GM21528 (cell line): Measurements from ENCODE around the gene PRKG1.
"Not testable (repeated sequence)": the region's sequence is repeated elsewhere in the genome, so short reads cannot be mapped to it uniquely, and the experiment has no call there.

Experiments
- ATAC-seq: cut with Tn5 transposase; IDR thresholded peaks from one replicate; pipeline ENCODE4 v1.9.1; 2021; ENCODE audit warnings: mild to moderate bottlenecking, moderate library complexity; ENCODE audit not compliant: unreplicated experiment, low FRiP score

Gene PRKG1

DNA sequence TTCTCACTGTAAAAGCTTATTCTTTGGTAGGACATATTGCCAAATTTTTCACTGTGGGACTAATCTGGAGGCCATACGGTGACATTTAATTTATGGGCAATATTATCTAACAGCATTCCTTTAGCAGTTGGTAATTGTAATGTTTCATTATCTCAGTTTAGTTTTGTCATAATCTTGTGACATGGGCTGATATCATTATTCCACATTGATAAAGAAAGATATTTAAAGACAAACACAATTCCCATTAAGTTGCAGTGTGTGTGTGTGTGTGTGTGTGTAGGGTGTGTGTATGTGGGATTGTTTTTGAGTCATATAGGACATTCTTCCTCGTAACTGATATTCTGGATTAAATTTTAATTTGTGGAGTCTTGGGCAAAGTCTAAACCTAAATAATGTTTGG lies 238.5 kb downstream of the PRKG1 start:
- ATAC-seq, result no peak

DNA sequence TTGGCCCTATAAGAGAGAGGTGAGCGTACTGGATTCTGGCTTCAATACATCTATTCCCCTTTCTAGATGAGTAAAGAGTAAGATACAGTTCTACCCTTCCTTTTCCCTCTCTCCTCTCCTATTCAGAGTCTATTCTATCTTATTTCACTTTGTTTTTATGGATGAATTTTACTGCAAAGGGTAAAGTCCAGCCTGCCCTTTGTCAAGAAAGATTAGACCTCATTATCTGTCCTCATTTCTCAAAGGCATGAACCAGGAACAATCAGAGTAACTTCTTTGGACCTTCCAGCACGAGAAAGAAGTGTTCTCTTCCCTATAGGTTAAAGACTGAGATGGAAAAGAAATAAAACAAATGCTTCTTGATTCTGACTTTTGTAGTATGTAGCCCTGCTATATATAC lies 239.0 kb downstream of the PRKG1 start:
- no peak for ATAC-seq

DNA sequence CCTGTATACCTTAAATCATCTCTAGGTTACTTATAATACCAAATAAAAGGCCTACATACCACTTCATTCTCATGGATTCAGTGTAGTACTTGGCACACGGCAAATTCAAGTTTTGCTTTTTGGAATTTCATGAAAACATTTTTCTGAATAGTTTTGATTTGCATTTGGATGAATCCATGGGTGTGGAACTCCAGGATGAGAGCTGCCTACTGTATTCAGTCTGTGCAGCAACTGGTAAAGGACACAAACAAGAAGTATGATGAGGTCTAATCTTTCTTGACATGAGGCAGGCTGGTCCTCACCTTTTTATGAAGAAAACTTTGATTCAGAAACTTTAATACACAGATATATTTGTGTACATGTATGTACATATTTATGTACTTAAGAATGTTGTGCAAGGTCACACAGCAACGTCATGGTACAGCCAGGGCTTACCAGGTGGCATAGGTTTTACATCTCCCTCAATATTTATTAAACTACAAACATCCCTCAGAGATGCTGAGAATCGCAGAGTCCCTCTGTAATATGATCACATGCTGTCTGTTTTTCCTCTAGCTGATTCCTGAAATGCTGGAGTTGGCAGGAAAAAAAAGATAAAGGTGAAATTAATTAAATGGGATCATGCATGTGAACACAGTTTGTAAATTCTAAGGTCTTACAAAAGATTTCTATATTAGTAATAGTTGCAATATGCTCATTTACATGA lies 239.6 kb downstream of the PRKG1 start:
- no peak for ATAC-seq

DNA sequence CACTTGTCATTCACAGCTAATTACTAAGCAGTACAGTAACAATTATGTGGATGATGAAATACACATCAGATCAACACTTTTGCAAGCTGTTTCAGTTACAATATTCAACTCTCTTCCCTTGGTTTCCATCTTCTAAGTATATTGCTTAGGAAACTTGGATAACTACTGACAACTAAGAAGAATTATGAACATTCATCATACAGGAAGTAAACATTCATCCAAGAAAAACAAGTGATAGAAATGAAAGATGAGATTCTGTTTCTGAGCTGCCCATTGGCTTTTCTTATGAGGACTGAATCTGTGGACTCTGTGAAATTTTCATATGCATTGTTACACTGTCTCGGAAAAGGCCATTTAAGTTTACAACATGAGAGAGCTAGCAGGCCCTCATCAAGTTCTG lies 240.2 kb downstream of the PRKG1 start:
- no peak for ATAC-seq

- no peak for ATAC-seq
Observed at GRCh38 chr10:51318399-51319172, 244.3 kb downstream of the PRKG1 start.

- no peak for ATAC-seq
Observed at GRCh38 chr10:51319173-51319435, 244.8 kb downstream of the PRKG1 start.

DNA sequence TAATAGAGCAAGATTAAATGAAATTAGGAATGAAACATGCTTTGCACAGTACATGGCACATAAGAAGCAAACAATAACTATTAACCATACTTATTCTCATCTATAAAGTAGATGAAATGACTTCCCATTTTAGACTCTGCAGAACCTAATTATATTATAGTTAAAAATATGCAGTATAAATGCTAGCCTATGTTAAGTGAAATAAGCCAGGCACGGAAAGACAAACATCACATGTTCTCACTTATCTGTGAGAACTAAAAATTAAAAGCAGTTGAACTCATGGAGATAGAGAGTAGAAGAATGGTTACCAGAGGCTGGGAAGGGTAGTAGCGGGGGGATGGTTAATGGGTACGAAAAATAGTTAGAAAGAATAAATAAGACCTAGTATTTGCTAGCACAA lies 247.0 kb downstream of the PRKG1 start:
- no peak for ATAC-seq

- ATAC-seq, result no peak
Observed at GRCh38 chr10:51321980-51322379, 247.7 kb downstream of the PRKG1 start.

- ATAC-seq, result no peak
Observed at GRCh38 chr10:51325649-51326048, 251.4 kb downstream of the PRKG1 start.

GRCh38 chr10:51326174-51326573 lies 251.9 kb downstream of the PRKG1 start:
- ATAC-seq, result no peak

DNA sequence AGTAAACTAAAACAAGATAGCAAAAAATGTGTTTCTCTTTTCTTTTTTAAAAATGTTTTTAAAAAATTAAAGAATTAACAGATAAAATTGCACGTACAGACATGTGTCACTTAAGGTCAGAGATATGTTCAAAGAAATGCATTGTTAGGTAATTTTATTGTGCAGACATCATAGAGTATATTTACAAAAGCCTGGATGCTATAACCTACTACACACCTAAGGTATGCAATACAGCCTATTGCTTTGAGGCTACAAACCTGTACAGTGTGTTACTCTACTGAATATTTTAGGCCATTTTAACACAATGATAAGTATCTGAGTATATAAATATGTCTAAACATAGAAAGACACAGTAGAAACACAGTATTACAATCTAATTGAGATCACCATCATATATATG lies 253.1 kb downstream of the PRKG1 start:
- no peak for ATAC-seq

DNA sequence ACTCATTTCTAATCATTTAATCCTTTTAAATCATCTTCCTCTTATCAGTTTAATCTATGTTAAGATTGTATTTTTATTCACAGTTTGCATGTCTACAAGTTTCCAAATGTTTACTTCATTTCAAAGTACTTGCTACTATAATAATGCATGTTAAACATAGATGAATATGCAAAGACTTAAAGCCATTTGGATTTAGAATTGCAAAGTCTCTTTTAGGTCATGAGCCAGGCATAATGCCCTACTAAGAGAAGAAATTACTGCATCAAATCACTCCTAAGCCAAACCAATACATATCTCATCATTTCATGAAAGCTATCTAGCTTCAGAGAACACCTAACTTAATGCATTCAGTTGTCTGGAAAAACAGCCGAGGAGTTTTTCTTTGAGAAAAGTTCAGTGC lies 266.1 kb downstream of the PRKG1 start:
- ATAC-seq, result no peak

GRCh38 chr10:51340845-51341610 lies 266.7 kb downstream of the PRKG1 start:
- no peak for ATAC-seq

- ATAC-seq, result not testable (repeated sequence)
Observed at GRCh38 chr10:51341745-51342144, 267.5 kb downstream of the PRKG1 start.

DNA sequence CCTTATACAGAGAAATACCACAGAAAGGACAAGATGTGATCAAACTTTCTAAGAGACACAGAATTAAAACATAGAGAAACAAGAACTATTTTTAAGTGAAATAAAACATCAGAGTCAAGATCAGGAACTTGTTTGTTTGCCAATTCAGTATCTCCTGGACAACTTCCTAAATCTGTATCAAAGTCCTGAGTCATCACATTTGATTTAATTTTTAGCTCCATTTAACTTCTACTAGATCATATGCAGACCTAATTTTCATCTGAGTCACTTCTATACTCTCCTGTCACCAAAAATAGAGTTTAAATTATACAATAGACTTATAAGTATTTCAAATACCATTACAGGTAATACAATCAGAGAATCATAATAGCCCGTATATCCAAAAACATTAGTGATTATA lies 268.1 kb downstream of the PRKG1 start:
- no peak for ATAC-seq

DNA sequence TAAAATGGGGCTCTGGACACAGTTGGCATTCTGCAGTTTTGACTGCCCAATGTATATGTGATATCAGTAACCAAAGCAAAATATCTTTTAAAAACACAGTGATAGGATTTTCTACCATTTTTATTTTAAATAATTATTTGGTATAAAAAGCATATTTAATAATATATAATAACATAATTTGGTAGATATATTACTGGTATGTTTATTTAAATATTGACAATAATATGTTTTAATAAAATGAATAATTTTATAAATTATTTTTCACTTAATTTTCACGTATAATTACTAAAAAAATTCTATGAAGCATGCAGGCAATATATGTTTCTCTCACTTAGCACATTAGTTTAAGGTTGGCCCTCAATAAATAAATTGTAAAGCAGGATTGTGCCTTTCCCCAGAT lies 269.1 kb downstream of the PRKG1 start:
- ATAC-seq, result no peak

- no peak for ATAC-seq
Observed at GRCh38 chr10:51344371-51344770, 270.1 kb downstream of the PRKG1 start.

GRCh38 chr10:51348622-51349021 lies 274.3 kb downstream of the PRKG1 start:
- no peak for ATAC-seq

- ATAC-seq, result no peak
Observed at GRCh38 chr10:51357170-51357569, 282.9 kb downstream of the PRKG1 start.

DNA sequence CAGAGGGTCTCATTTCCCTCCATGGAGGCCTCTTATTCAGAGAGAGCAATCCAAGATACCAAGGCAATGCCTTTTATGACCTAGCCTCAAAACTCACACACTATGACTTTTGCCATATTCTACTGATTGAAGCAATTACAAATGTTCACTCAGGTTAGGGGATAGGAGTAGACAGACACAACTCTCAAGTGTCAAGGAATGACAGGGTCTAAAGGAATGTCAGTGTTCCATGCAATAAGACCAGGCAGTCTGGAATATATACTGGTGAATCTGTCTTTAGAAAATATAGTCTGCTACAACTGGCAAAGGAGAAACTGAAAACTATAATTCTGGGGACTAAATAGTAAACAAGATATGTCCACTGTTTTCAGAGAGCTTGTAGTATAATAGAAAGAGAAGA lies 283.9 kb downstream of the PRKG1 start:
- no peak for ATAC-seq

GRCh38 chr10:51363415-51363814 lies 289.1 kb downstream of the PRKG1 start:
- no peak for ATAC-seq

DNA sequence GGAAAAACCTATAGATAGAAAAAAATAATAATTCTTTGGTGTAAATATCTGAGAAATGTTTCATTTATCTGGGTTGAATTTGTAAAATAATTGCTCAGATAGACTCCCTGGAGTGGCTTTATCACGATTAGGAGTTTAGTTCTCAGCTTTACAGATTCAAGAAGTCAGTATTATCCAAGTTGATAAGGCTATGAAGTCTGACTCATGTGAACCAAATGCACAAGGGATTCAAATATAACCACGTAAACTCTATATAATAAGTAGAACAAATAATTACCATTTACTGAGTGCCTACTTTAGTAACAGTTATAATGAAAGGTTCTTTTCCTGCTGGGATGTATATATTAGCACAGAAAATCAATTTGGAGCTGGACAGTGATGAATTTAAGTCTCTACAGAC lies 290.4 kb downstream of the PRKG1 start:
- no peak for ATAC-seq
